HG02852 (cell line): ENCODE results near the gene ONECUT1.
"Not testable (repeated sequence)": the region's sequence is repeated elsewhere in the genome, so short reads cannot be mapped to it uniquely, and the experiment has no call there.

Experiments used
- ATAC-seq: cut with Tn5 transposase; IDR thresholded peaks from one replicate; pipeline ENCODE4 v1.9.1; 2021; ENCODE audit warnings: mild to moderate bottlenecking, moderate library complexity; ENCODE audit not compliant: unreplicated experiment

Gene ONECUT1

DNA sequence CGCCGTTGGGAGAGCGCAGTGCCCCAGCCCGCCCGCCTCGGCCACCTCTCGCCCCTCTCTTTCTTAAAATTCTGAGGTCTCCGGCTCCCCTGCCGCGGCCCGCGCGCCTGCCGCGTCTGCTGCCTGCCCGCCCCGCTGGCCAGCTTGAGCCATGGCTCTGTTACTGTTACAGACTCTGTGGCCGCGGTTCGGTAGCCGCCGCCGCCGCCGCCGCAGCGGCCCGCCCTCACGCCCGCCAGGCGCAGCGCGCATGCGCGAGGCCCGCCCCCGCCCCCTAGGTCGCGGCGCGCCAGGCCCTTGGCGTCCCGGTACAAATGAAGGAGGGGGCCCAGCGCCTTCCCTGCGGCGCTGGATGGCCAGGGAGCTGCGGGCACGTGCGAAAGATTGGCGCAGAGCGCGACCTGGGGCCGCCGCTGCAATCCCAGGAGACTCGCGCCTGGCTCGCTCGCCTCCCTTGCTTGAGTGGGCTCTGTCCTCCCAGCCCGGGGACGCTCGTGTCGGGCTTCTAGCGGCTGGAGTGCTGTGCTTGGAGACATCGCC lies at the start of gene ONECUT1:
Gene ONECUT1 (minus strand): TSS at position 168 of the 540 bp plus-strand sequence. CDS start 452 bp downstream, outside the sequence.
- peak; percentile 77 for ATAC-seq

DNA sequence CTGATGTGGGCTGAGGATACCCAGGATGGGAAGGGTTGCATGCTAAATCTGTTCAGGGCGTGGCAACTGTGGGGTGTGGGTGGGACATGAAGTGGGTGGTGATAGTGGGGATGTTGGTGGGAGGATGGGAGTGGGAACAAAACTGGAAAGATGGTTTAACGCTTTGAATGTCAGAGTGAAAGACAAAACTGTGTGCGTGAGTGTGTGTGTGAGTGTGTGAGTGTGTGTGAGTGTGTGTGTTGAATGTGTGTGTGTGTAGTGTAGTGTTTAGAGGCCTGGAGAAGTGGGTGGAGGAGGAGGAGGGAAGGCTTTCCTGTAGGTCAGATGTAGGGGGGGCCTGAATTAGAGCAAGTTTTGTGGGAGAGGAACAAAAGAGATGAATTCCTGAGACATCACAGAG lies 44.2 kb upstream of the ONECUT1 start:
- no peak for ATAC-seq

DNA sequence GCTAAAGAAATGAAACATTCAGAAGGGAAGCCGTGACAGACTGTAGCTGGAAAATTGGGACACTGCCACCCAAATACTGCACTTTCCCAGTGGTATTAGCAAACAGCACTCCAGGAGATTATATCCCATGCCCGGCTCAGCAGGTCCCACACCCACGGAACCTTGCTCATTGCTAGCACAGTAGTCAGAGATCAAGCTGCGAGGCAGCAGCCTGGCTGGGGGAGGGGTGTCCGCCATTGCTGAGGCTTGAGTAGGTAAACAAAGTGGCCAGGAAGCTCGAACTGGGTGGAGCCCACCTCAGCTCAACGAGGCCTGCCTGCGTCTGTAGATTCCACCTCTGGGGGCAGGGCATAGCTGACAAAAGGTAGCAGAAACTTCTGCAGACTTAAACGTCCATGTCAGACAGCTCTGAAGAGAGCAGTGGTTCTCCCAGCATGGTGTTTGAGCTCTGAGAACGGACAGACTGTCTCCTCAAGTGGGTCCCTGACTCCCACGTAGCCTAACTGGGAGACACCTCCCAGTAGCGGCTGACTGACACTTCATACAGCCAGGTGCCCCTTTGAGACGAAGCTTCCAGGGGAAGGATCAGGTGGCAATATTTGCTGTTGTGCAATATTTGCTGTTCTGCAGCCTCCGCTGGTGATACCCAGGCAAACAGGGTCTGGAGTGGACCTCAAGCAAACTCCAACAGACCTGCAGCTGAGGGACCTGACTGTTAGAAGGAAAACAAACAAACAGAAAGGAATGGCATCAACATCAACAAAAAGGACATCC lies 34.2 kb upstream of the ONECUT1 start:
- not testable (repeated sequence) for ATAC-seq

DNA sequence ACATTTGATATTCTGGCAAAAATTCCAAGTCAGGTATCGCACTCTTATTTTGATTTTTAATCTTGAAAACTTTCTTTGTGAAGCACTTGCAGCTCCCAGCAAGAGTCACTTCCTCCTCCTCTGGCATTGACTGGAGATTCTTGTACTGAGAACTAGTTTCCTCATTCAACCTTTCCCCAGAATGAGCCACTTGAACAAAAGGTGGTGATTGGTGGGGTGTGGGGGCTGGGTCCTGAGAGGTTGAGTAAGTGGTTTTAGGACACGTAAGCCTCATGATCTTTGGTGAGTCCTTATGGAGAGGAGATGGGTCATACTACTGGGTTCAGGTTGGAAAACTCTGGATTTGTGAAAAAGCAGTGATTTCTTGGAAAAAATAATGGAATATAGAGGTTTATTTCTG lies 32.3 kb upstream of the ONECUT1 start:
- no peak for ATAC-seq

DNA sequence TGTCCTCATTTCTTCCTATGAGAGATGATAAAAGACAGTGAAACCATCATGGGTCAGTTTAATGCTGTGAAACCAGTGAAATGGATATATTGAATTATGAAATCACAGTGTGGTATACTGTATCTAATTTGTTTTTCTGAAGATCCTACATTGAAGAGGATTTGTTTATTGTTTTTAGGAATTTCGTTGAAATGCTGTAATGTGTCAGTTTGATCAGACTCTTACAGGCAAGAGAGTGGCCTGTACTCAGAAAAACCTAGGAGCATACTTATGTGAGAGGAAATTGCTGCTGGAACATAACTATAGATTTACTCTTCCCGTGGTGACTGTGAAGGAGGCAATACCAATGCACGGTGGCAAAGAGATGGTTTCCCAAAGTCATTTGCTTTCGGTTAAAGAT lies 29.1 kb upstream of the ONECUT1 start:
- no peak for ATAC-seq

DNA sequence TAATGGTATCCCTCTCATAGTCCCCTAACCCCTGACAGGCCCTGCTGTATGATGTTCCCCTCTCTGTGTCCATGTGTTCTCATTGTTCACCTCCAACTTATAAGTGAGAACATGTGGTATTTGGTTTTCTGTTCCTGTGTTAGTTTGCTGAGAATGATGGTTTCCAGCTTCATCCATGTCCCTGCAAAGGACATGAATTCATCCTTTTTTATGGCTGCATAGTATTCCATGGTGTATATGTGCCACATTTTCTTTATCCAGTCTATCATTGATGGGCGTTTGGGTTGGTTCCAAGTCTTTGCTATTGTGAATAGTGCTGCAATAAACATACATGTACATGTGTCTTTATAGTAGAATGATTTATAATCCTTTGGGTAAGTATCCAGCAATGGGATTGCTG lies 25.8 kb upstream of the ONECUT1 start:
- not testable (repeated sequence) for ATAC-seq

DNA sequence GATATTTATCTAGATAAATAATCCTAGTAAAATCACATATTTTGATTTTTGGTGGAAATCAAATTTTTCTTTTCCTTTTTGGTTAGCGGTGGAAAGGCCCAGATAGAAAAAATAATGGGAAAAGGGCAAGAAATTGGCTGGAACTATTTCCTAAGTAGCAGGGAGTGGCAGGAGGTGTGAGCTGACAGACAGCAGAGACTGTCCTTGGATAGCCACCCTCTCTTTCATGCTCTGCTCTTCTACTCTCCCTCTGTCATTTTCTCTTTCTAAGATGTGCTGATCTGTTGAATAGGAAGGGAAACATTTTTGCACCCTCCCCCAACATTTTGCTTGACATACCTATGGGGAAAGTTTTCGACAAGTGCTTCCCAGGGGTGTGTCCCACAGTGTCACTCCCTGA lies 18.9 kb upstream of the ONECUT1 start:
- ATAC-seq, result no peak

DNA sequence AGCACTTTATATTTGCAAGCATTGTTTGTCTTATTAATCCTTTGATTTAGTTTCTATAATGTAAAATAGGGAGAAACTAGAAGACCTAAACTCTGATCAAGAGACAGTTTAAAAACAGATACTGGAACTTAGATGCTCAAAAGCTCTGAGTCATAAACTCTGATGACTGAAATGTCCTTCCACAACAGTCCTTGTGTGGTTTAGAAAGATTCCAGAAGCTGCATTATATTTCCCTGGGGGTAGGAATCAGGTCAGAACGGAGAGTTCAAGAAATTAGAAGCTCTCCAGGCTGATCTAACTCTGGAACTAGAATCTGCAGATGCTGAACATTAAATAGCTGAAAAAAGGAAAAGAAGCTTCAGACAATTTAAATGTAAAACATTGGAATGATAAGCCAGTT lies 18.3 kb upstream of the ONECUT1 start:
- no peak for ATAC-seq

DNA sequence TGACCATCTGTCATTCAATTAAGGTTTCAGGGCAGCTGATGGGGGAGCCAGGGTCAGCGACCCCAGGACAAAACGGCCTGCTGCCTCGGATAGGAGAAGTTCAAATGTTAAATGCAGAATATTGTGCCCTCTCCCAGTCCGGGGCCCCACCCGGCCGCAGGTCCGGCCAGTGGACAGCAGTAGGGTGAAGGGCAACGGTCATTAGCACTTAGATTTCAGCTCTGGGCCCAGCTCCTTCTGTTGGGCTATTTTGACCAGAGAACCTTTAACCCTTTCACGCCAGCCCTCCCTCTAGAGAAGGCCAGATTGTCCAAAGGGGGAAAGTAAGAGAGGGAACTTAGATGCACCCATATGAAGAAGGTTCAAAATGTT lies 16.1 kb upstream of the ONECUT1 start:
- ATAC-seq, result no peak

DNA sequence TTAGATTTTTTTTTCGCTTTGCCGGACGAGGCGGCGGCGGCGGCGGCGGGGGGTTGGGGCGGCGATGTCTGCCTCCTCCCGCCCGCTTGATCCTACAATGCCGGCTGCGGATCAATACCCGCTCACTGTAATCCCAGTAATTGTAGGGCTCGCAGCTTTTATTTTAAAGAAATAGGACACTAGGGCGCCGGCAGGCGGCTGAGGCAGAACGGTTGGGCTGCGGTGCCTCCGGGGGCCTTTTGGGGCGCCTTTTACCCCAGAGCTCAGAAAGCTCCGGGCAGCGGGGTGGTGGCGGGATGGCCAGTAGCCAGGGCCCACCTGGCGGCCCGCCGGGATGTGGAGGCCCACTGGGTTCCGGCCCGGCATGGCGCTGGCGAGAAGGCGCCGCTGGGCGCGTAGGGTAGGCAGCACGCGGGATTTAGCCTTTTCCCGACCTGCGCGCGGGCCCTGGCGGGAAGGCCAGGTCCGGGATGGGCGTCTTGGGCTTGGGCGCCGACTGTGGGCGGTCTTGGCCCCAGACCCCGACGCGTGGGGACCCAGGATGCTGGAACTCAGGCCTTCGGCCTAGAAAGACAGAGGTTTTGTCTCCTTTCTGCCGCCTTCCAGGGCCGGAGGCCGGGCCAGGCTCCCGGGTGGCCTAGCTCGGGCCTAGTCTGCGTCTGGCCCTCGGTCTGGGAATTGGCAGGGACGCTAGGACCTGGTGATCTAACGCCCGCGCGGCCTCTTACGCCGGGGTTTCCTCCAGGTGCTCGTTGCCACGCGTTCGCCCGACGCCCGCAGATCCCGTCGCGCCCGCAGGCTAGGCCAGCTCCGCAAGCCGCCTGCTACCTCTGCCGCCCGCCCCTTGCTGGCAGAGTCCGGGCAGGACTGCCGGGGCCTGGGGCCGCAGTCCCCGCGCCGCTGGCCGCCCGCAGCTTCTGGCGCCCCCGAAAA lies 15.5 kb upstream of the ONECUT1 start:
- no peak for ATAC-seq

DNA sequence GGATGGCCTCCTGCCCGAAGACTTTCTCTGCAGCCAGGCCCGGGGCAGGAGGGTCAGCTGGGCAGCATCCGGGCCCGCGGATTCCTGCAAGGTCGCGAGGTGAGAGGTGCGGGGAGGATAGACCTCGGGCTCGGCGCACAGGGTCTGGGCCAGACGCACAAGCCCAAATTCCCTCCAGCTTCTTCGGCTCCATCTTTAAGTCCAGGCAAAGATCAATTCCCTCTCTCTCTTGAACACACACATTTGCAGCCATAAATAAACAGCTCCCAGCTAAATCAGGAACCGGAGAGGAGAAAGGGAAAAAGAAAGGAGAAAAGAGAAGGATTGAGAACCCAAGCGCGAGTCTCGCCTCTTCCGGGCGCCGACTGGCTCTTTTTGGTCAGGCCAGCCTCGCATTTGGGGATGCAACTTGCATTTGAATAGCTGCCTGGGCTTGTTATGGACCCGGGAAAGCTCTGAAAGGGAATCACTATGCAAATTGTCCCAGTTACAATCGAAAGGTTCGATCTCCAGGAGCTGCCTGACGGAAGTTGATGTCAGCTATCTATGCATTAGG lies 14.5 kb upstream of the ONECUT1 start:
- ATAC-seq, result no peak

DNA sequence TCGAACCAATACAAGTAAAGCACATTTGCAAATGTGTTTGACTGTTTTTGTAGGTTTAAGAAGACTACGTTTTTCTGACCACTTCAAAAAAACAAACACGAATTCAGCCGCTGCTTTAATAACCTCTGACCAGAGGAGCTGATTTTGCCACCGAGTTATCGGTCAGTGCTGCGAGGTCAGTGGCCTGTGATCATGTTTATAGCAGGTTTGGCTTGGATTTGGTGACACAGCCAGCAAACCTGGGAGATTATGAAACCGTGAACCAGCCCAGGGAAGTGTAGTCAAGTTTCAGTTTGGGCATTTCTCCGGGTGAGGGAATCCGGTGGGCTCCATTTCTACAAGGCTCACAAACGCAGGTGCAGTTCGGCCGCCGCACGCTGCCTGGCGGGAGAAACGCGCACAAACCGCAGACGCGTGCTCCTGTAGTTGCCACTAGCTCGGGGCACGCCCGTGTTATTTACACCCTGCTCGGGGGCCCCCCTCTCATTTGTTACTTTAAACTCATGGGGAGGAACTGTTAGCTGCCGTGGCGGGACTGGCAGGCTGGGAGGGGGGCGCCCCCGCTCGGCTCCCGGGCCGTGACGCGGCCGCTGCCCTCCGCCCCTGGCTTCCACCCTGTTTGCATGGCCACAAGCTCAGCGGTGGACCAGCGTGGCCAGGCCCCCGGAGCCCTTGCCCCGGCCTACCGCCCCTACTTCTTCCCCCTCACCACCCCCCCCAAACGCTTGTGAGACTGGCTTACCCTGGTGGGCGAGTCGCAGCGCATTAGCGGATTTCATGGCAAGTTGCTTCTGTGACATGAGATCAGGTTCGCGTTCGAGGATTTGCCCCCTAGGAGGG lies 13.6 kb upstream of the ONECUT1 start:
- ATAC-seq, result no peak

DNA sequence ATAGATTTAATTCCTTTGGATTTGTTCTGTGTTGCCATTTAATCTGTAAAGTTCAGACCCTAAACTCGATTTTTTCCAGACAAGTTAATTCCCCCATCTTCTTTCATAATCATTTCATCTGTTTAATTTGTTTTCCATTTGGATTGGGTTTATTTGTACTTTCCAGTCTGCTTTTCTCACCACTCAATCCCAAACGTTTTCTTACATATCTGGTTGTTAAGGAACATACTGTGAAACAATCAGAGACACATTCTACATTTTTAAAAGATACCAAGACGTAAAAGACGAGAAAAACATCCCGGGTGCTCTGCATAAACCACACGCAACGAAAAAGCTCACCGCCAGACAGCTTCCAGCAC lies 13.0 kb upstream of the ONECUT1 start:
- ATAC-seq, result no peak

DNA sequence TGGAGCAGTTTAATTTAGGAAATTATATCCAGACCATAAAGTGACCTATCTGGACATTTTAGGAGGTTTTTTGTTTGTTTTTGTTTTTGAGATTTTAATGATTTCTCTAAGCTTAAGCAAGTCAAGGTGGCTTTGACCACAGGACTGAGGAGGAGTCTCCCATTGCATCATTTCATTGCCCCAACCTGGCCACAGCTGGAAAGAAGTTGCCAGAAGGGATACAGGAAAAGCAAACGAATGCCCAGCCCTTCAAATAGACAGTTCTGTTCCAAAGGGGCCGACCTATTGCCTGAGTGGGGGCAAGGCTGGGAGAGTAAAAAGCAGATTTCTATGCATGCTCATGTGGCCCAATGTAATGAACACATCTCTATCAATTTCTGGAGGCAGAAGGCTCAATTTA lies 12.0 kb upstream of the ONECUT1 start:
- no peak for ATAC-seq

DNA sequence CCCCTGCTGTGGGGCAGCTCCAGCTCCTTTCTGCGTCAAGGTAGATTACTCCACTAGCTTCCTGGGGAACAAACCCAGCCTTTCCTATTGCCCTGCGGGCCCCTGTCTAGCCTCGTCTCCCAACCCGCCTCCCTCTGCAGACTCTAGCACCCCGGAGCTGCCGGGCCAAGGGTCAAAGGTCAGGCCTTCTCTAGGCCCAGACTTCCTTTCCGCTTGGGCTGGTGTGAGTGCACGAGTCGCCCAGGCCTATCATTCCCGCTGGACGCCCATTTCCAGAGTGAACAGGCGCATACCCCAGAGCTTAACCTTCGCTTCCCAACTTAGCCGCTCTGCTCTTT lies 11.6 kb upstream of the ONECUT1 start:
- ATAC-seq, result no peak

DNA sequence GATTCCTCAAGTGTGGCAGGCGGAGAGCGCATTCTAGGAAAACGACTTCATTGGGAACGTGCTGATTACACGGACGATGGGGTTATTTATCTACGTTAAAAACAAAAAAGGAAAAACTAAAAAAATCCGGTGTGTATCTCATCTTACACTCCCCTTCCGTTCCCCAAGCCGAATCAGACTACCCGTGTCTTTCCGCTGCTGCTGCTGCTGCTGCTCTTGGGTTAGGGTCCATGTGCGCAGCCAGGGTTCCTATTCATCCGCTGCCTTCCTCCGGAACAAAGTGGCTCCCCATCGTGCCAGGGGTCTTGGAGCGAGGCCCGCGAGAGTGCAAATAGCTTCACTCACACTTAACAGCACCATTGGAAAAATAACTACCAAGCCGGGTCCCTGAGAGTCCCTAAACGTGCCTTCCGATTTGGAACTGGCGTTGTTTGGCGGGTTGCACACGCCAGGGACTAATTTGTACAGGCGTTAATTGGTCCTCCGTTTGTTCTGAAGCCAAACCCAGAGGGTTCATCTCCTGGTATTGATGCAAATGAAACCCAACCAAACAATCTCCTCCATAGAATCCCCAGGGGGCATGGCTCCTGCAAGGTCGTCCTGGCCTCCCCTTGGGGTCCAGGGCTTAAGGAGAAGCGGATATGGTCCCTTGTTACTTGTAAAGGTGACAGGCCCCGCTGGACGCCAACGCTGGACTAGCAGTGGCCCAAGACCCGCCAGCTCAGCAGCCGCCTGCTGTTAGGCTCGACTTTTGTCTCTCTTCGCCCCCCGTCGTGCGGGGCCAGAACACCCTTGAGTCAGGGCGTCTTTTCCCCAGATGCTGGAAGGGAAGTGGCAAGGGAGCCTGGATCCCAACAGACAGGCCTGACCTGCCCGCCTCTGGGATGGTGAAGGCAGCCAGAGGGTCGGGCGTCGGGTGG lies 11.0 kb upstream of the ONECUT1 start:
- no peak for ATAC-seq

DNA sequence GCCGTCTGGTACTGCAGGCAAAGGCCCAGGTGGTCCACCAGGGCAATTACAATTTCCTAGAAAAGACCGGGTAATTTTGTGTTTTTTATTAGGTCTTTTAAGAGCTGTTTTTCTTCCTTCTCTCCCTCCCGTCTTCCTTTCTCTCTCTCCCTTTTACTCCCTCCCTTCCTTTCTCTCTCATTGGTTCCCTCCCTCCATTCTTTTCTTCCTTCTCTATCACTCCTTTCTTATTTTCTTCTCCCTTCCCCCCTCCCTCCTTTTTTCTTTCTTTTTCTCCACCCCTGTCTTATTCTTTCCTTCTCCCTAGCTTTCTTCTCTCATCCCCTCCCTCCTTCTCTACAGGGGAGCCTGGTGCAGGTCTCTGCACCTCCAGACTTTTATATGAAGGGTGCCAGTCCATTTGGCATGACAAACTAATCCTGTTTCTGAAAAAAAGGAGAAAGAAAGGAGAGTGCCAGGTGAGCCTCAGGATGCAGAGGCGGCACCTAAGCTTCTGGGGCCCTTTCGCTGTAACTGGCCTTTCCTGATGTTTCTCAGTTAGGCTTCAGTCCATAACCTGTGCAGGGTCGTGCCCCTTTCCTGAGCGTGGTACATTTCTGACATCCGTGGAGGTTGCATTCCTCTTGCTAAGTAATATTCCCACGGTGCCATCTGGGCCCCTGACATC lies 9.1 kb upstream of the ONECUT1 start:
- ATAC-seq, result no peak

DNA sequence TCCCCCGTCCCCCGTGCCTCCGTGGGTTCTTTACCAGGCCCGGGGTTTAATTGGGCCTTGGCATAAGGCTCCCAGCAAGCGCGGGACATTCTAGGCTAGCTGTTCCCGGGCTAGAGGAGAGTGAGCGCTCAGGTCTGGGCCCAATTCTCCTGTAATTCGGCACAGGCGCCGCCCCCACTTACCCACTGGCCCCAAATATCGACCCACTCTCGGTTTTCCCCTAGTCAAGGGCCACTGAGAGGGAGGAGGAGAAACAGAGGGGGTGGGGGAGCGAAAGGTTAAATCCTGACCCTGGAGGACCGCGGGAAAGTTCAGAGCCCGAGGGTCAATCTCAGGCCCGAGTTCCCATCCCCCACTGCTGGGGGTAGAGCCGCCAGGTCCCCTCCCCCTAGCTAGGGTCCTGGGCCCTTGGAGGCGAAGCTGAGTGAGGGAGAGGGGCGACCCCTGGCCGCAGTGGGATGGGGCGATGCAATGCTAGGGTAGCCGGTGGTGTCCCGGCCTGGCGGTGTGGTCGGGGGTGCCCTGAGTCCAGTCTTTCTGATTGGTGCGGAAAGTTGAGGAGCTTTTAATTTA lies 8.5 kb upstream of the ONECUT1 start:
- ATAC-seq, result no peak
